ENCODE data around the gene ATP11B. TPM values are rescaled to one million over a fixed set of nuclear protein-coding genes. Genes with fewer than 3 reads are reported as not detected.
"Not testable (repeated sequence)": the region's sequence is repeated elsewhere in the genome, so short reads cannot be mapped to it uniquely, and the experiment has no call there.

The ATP11B gene
- total RNA-seq, 2 donors from 2014 or later: 91.1 to 105 TPM

DNA sequence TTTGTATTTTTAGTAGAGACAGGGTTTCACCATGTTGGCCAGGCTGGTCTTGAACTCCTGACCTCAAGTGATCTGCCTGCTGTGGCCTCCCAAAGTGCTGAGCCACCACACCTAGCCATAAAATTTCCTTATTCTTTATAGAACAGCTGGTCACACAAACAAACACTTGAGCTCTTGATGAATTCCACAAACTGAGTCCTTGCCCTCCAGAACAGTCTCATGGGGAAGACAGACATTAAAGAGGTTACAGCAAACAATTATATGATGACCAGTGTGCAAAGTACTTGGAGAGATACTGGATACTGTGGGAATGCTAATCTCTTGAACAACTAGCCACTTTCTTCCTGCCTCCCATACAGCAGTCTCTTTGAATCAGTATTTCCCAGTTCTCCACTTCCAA, 7.5 kb upstream of the ATP11B start:
- H3K9me3 Mint-ChIP-seq: no peaks in the 10 kb centered on the region
- no peak overlapping the region for H3K4me3 Mint-ChIP-seq
- H3K4me1 Mint-ChIP-seq (ENCODE audit: low read depth): no peaks in the 10 kb centered on the region

DNA sequence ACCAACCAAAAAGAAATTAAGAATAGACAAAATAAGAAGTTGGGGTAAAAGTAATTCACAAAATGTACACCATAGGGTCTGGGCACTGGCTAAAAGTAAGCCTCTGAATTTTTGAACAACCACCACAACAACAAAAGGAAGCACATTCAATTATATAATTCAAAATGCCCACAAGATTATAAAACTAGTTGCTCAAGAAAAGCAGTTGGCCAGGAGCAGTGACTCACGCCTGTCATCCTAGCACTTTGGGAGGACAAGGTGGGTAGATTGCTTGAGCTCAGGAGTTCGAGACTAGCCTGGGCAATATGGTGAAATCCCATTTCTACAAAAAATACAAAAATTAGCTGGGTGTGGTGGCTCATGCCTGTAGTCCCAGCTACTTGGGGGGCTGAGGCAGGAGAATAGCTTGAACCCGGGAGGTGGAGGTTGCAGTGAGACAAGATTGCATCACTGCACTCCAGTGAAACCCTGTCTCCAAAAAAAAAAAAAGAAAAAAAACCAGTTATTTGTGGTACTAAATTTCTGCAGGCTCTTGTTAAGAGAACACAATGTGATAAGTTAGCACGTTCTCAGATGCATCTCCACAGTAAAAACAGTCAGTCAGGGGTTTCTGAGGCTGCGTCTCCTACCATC, 6.6 kb upstream of the ATP11B start:
- H3K4me3 Mint-ChIP-seq: no peak overlapping the region
- H3K4me1 Mint-ChIP-seq (ENCODE audit: low read depth): no peaks in the 10 kb centered on the region
- peaks cover 31% of the 10 kb centered on the region for H3K27me3 Mint-ChIP-seq (ENCODE audit: low read depth)
- ATAC-seq (replicated peaks in 1 of 2) (no peak), DNase-seq (no peak)
- H3K36me3 Mint-ChIP-seq (ENCODE audit: insufficient read depth in 2 of 2): no peaks in the 10 kb centered on the region
- no peaks in the 10 kb centered on the region for H3K9me3 Mint-ChIP-seq
- no peak overlapping the region for H3K27ac Mint-ChIP-seq

More for the DNA sequence above, 7.5 kb upstream of the ATP11B start:
- DNase-seq (no peak), ATAC-seq (replicated peaks in 1 of 2) (no peak)
- no peaks in the 10 kb centered on the region for H3K36me3 Mint-ChIP-seq (ENCODE audit: insufficient read depth in 2 of 2)
- H3K27me3 Mint-ChIP-seq (ENCODE audit: low read depth): peaks cover 31% of the 10 kb centered on the region
- no peak overlapping the region for H3K27ac Mint-ChIP-seq

DNA sequence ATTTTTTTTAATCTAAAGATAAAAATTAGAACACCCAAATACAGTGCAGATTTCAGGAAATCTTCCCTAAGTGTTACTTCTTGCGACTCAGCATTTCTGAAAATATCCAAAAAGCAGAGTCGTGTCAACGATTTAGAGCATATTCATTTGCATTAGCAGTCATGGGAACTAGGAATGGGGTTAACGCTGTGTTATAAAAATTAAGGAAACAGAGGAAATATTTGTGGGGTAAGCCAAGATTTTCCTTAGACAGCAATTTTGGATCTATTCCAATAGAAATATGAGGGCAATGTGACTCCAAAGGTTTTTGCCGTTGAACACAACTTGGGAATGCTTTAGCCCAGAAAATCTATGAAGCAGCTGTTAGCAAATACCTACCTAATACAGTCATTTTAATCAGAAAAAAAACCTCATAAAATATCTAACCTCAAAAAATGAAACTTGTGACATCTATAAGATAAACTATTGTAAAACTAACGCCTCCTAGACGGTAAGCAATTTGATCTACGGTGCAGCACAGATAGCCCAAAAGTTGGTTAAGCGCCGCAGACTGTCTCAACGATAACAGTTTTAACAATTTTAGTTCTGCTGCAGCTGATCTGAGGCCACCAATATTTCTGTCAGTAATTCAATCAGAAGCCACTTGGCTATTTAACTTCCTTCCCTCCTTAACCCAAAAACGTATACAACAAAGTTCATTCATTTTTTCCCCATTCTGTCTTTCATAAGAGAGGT, 5.8 kb upstream of the ATP11B start:
- Mint-ChIP-seq H3K9me3 (no peaks in the 10 kb centered on the region), H3K4me3 (no peak overlapping the region), H3K4me1 (ENCODE audit: low read depth) (no peaks in the 10 kb centered on the region), H3K36me3 (ENCODE audit: insufficient read depth in 2 of 2) (no peaks in the 10 kb centered on the region), H3K27ac (no peak overlapping the region), H3K27me3 (ENCODE audit: low read depth) (peaks cover 31% of the 10 kb centered on the region)
- DNase-seq: no peak
- no peak for ATAC-seq (replicated peaks in 1 of 2)

DNA sequence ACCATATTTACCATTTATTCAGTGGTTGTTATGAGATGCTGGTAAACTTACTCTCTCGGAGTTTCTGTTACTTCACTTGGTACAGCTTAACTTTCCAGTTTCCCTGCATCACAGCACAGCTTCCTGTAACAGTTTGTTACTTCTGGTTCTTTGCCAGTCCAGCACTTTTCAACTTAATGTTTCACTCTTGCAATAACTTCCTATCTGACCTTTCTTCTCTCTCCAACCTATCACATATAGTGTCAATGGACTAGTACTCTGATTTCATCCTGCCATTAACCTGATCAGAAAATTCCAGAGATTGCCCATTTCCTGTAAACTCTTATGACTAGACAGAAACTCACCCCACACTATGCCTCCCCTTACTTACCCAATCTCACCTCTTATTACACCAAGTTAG, 3.9 kb upstream of the ATP11B start:
- Mint-ChIP-seq H3K27me3 (ENCODE audit: low read depth) (peaks cover 22% of the 10 kb centered on the region), H3K9me3 (no peaks in the 10 kb centered on the region), H3K4me3 (no peak overlapping the region), H3K27ac (no peak overlapping the region), H3K4me1 (ENCODE audit: low read depth) (no peaks in the 10 kb centered on the region), H3K36me3 (ENCODE audit: insufficient read depth in 2 of 2) (peaks cover 3 to 8% of the 10 kb centered on the region in 2 donors)
- DNase-seq: no peak
- no peak for ATAC-seq (replicated peaks in 1 of 2)

DNA sequence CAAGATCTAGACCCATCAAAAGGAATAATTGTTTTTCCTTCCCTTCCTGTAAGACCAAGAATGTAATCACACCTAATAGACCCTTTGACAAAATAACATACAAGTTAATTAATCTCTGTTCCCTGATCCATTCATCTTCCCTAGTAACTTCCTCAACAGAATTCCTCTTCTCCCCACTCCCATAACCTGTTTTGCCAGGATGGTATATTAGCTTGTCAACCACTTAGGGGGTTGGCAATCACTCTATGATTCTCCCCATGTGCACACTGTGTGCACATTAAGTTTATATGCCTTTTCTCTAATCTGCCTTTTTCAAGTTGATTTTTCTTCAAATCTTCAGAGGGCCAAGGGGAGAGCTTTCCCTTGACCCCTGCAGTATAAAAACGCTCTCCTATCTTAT, 2.7 kb upstream of the ATP11B start:
- ATAC-seq (replicated peaks in 1 of 2) (no peak), DNase-seq (no peak)
- Mint-ChIP-seq H3K36me3 (ENCODE audit: insufficient read depth in 2 of 2) (peaks cover 6 to 10% of the 10 kb centered on the region in 2 donors), H3K9me3 (no peaks in the 10 kb centered on the region), H3K27ac (no peak overlapping the region), H3K4me3 (no peak overlapping the region), H3K4me1 (ENCODE audit: low read depth) (peaks cover 3% of the 10 kb centered on the region), H3K27me3 (ENCODE audit: low read depth) (peaks cover 13% of the 10 kb centered on the region)

DNA sequence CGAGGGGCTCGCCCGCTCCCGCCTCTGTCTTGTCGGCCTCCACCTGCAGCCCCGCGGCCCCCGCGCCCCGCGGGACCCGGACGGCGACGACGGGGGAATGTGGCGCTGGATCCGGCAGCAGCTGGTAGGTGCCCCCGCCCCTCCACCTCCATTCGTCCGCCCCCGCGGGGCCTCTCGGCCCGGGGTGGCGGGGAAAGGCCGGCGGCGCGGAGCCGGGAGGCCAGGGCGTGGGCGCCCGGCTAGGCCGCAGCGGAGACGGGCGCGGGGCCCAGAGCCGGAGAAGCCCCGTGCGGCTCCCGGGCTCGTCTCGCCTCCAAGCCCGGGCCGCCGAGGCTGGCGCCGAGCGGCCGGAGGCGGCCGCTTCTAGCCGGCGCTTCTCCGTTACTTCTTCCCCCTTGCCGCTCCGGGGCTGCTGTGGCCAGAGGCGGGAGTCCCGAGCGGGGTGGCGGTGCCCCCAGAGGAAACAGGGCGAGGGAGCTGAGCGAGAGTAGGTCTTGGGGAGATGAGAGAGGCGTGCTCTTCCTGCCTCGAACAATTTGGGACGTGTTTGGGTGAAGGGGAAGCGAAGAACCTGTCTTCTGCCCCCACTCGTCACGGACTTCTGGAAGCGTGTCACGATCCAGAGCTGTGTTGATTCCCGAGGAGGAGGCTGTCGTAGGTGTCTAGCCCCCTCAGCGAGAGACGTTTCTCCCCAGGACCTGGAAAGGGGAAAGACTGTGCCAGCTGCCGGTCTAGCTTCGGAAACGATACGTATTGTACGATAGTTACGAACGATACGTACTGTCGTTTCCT, 555 bp downstream of the ATP11B start:
- Mint-ChIP-seq H3K4me1 (ENCODE audit: low read depth) (peaks cover 25% of the 10 kb centered on the region), H3K27ac (peak overlapping the region; percentile 100), H3K27me3 (ENCODE audit: low read depth) (no peaks in the 10 kb centered on the region), H3K9me3 (no peaks in the 10 kb centered on the region), H3K36me3 (ENCODE audit: insufficient read depth in 2 of 2) (peaks cover 6 to 10% of the 10 kb centered on the region in 2 donors), H3K4me3 (peak overlapping the region; percentile 90 to 99)
- ATAC-seq (replicated peaks in 1 of 2) (peak; percentile 58 to 61), DNase-seq (peak; percentile 64 to 73)

DNA sequence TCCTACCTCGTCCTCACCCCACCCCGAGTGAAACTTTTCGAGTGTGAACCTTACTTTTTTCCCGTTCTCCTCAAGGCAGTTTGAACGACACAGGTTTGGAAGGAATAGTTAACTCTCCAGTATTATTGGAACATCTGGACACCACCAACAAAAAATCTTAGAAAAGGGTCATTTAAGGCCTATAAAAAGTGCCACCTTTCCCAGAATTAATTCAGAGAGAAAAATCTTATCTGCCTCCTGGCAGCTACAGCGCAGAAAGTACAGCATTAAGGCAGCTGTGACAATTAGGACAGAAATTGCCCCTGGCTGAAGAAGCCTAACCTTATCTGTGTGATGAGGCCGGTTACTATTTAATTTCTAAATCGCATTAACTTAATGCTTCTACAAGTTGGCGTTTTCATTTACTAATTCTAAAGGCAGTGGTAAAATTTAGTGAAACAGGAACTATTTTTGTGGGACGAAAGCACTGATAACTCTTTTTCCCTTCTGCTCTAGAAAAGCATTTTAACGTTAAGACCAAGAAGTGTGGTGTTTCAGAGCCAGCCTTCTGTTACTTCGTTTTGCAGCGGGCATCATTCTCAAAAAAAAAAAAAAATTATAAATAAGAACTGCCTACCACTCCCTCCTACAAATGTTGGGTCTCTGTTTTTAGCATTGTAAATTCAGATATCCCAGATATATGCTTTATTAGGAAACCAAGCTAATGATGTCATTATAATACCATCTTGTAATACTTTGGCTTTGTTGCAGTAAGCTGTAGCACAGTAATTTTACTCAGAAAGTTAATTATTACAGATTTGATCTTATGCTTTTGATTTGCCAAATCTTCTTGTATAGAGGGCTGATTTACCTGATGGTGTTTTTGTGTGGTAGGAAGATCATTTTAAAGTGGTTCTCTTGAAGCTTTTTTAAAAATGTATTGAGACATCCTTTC, 1.4 kb downstream of the ATP11B start:
- H3K36me3 Mint-ChIP-seq (ENCODE audit: insufficient read depth in 2 of 2): peaks cover 6 to 10% of the 10 kb centered on the region in 2 donors
- ATAC-seq (replicated peaks in 1 of 2): no peak
- no peaks in the 10 kb centered on the region for H3K9me3 Mint-ChIP-seq
- H3K4me3 Mint-ChIP-seq: peak overlapping the region; percentile 89 to 99
- H3K27ac Mint-ChIP-seq: peak overlapping the region; percentile 100
- peaks cover 25% of the 10 kb centered on the region for H3K4me1 Mint-ChIP-seq (ENCODE audit: low read depth)
- no peaks in the 10 kb centered on the region for H3K27me3 Mint-ChIP-seq (ENCODE audit: low read depth)
- DNase-seq: no peak

DNA sequence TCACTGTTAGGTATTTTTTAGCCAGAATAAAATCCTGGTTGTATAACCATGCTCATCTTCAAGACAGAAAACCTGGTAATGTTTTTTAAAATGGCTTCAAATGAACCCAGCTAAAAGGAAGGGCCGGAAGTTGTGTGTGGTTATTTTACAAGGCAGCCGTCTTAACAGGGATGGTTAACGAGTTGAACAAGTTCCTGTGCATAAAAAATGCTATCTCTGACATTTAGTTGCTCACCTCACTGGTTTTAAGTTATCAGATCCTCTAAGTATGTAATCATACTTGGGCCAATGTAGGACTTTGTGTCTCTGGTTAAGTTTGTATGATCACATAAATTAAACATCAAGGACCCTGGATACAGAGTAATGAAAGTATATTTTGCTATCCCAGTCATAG, 2.1 kb downstream of the ATP11B start:
- peaks cover 25% of the 10 kb centered on the region for H3K4me1 Mint-ChIP-seq (ENCODE audit: low read depth)
- peak overlapping the region; percentile 100 for H3K27ac Mint-ChIP-seq
- DNase-seq (peak; percentile 38 to 42), ATAC-seq (replicated peaks in 1 of 2) (peak in 1 of 2 donors; percentile 38)
- H3K4me3 Mint-ChIP-seq: peak overlapping the region; percentile 89 to 99
- no peaks in the 10 kb centered on the region for H3K9me3 Mint-ChIP-seq
- H3K36me3 Mint-ChIP-seq (ENCODE audit: insufficient read depth in 2 of 2): peaks cover 6 to 10% of the 10 kb centered on the region in 2 donors
- H3K27me3 Mint-ChIP-seq (ENCODE audit: low read depth): no peaks in the 10 kb centered on the region

DNA sequence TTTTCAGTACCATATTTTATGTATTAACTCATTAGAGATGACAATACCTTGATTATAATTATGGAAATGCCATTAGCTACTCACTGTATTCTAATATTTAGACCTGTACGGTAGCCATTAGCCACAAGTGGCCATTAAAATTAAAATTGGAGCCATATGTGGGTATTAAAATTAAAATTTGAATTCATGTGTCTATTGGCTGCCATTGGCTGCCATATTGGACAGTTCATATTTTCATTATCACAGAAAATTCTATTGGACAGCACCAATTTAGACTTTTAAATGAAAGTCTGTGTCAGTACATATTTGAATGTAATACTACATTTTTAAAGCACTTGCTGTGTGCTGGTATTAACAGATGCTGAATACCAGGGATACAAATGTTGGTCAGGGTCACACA, 3.0 kb downstream of the ATP11B start:
- peak overlapping the region; percentile 100 for H3K27ac Mint-ChIP-seq
- H3K27me3 Mint-ChIP-seq (ENCODE audit: low read depth): no peaks in the 10 kb centered on the region
- peaks cover 25% of the 10 kb centered on the region for H3K4me1 Mint-ChIP-seq (ENCODE audit: low read depth)
- no peaks in the 10 kb centered on the region for H3K9me3 Mint-ChIP-seq
- DNase-seq (no peak), ATAC-seq (replicated peaks in 1 of 2) (no peak)
- peak overlapping the region; percentile 2 to 99 for H3K4me3 Mint-ChIP-seq
- H3K36me3 Mint-ChIP-seq (ENCODE audit: insufficient read depth in 2 of 2): peaks cover 6 to 10% of the 10 kb centered on the region in 2 donors

DNA sequence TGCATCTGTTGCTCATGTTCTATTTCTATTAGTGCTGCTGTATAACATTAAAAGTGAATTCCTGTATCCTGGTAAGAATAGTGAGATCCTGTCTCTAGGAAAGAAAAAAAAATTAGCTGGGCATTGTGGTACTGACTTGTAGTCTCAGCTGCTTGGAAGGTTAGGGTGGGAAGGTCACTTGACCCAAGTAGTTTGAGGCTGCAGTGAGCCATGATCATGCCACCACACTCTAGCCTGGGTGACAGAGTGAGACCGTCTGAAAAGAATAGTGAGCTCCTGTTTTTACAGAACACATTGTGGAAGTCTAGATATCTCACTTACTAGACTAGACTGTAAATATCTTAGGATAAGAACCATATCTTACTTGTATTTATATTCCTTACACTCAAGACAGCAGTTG, 4.6 kb downstream of the ATP11B start:
- peaks cover 35% of the 10 kb centered on the region for H3K4me1 Mint-ChIP-seq (ENCODE audit: low read depth)
- no peaks in the 10 kb centered on the region for H3K27me3 Mint-ChIP-seq (ENCODE audit: low read depth)
- ATAC-seq (replicated peaks in 1 of 2): no peak
- H3K4me3 Mint-ChIP-seq: peak overlapping the region in 1 of 2 donors; percentile 69
- DNase-seq: no peak
- peaks cover 5 to 9% of the 10 kb centered on the region in 2 donors for H3K36me3 Mint-ChIP-seq (ENCODE audit: insufficient read depth in 2 of 2)
- H3K9me3 Mint-ChIP-seq: no peaks in the 10 kb centered on the region
- H3K27ac Mint-ChIP-seq: peak overlapping the region; percentile 59

DNA sequence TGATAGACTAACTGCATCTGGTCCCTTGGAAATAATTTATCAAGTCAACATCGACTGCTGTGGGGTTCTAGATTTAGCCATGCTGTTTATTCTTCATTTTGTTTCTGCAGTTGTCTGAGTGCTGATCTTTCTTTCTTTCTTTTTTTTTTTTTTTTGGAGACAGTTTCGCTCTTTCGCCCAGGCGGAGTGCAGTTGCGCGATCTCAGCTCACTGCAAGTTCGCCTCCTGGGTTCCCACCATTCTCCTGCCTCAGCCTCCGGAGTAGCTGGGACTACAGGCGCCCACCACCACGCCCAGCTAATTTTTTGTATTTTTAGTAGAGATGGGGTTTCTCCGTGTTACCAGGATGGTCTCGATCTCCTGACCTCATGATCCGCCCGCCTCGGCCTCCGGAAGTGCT, 5.8 kb downstream of the ATP11B start:
- DNase-seq; H3K4me3 Mint-ChIP-seq; H3K36me3 Mint-ChIP-seq (ENCODE audit: insufficient read depth in 2 of 2); ATAC-seq (replicated peaks in 1 of 2); H3K9me3 Mint-ChIP-seq; H3K27me3 Mint-ChIP-seq (ENCODE audit: low read depth); H3K27ac Mint-ChIP-seq: not testable (repeated sequence)
- H3K4me1 Mint-ChIP-seq (ENCODE audit: low read depth): peaks cover 42% of the 10 kb centered on the region

DNA sequence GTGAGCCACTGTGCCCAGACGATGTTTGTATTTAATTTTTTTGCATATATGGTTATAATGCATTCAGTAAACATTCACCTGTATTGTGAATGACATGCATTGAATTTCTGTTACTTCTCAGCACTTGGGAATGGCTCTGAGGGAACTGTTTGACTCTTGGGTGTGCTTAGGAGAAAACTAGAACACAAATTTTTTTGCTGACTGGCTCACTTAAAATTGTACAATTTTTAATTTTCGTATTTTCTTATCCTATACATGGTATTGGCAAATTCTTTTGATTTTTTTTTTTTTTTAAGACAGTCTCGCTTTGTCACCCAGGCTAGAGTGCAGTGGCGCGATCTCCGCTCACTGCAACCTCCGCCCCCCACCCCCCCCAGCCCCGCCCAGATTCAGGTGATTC, 7.2 kb downstream of the ATP11B start:
- ATAC-seq (replicated peaks in 1 of 2) (no peak), DNase-seq (no peak)
- peaks cover 47% of the 10 kb centered on the region for H3K4me1 Mint-ChIP-seq (ENCODE audit: low read depth)
- H3K36me3 Mint-ChIP-seq (ENCODE audit: insufficient read depth in 2 of 2): no peaks in the 10 kb centered on the region
- H3K9me3 Mint-ChIP-seq: no peaks in the 10 kb centered on the region
- no peak overlapping the region for H3K4me3 Mint-ChIP-seq
- no peaks in the 10 kb centered on the region for H3K27me3 Mint-ChIP-seq (ENCODE audit: low read depth)
- no peak overlapping the region for H3K27ac Mint-ChIP-seq

All from activated T-cell treated with anti-CD3 and anti-CD28 coated beads, Interleukin-2, amount 50 U/mL, for 72 hours (primary cell).